ENCODE data around the gene NLRC3.
A peak's percentile ranks its signal among the peaks of the same experiment; 100 is the strongest.

DNA sequence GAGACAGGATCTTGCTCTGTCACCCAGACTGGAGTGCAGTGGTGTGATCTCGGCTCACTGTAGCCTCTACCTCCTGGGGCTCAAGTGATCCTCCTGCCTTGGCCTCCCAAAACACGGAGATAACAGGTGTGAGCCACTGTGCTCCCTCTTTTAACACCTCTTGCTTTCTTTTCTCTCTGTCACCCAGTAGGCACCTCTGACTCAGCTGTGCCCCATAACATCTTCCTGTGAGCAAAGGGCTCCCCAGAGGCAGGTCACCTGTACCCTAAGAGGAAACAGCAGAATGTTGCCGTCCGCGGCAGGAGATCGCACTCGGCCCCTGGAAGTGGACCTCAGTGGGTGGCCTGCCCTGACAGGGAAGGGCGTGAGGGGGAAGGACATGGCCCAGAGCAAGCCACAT is 918 bp upstream of the NLRC3 start:
- TF ChIP-seq, protein P1, sequence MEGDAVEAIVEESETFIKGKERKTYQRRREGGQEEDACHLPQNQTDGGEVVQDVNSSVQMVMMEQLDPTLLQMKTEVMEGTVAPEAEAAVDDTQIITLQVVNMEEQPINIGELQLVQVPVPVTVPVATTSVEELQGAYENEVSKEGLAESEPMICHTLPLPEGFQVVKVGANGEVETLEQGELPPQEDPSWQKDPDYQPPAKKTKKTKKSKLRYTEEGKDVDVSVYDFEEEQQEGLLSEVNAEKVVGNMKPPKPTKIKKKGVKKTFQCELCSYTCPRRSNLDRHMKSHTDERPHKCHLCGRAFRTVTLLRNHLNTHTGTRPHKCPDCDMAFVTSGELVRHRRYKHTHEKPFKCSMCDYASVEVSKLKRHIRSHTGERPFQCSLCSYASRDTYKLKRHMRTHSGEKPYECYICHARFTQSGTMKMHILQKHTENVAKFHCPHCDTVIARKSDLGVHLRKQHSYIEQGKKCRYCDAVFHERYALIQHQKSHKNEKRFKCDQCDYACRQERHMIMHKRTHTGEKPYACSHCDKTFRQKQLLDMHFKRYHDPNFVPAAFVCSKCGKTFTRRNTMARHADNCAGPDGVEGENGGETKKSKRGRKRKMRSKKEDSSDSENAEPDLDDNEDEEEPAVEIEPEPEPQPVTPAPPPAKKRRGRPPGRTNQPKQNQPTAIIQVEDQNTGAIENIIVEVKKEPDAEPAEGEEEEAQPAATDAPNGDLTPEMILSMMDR (IDR thresholded peaks at IDR 0.05 in 8 of 11, conservative IDR thresholded peaks at IDR 0.05 in 3 of 11), result no peak
- TF ChIP-seq POLR2A (IDR thresholded peaks at IDR 0.05) (no peak), POLR2AphosphoS5 (IDR thresholded peaks at IDR 0.05) (peak in 1 of 3 donors; percentile 3)
